PC-9 (cell line): ENCODE measurements around the gene KATNIP.

ENCODE experiments used
- CTCF ChIP-seq: fragments of 200-600 bp; sonication (generic); conservative IDR thresholded peaks from 2 replicates; pipeline ENCODE4 v1.6.1; 2017; ENCODE audit warnings: mixed run types, antibody characterized with exemption, mild to moderate bottlenecking, moderate library complexity
- EZH2 ChIP-seq: fragments of 200-600 bp; sonication (generic); IDR thresholded peaks from 2 replicates; pipeline ENCODE4 v1.8.0; 2017; ENCODE audit warnings: antibody characterized with exemption, low read depth

- TF ChIP-seq CTCF (no peak), EZH2 (no peak)
Observed at GRCh38 chr16:27564224-27564623, 14.3 kb downstream of the KATNIP start.
